T-helper 9 cell (primary cell): ENCODE measurements around the gene RNF225.
"Not testable (repeated sequence)": the region's sequence is repeated elsewhere in the genome, so short reads cannot be mapped to it uniquely, and the experiment has no call there.

Experiments used
- DNase-seq: peaks from one replicate; pipeline ENCODE4 v3.0.0-alpha.2; 2020
- total RNA-seq, 2 donors: gene quantifications; one replicate each; lab custom pipeline; 2026; lab: John Stamatoyannopoulos, UW

RNF225 gene
- 0.24 to 0.77 reads per million in 2 donors for total RNA-seq

- no peak for DNase-seq
These were observed at the start of gene RNF225 for GRCh38 chr19:58395220-58395978. Gene RNF225, plus strand, starts transcription at chr19:58395656. Its CDS starts 434 bp downstream, at chr19:58396090.

GRCh38 chr19:58346961-58347929, 48.2 kb upstream of the RNF225 start:
- DNase-seq: peak; percentile 53

- not testable (repeated sequence) for DNase-seq
These were observed 47.4 kb upstream of the RNF225 start for GRCh38 chr19:58348080-58348479.

- no peak for DNase-seq
These were observed 45.9 kb upstream of the RNF225 start for GRCh38 chr19:58349590-58349989.

GRCh38 chr19:58350001-58350861, 45.2 kb upstream of the RNF225 start:
- no peak for DNase-seq

GRCh38 chr19:58350871-58351557, 44.4 kb upstream of the RNF225 start:
- no peak for DNase-seq

- no peak for DNase-seq
These were observed 43.9 kb upstream of the RNF225 start for GRCh38 chr19:58351558-58351878.

GRCh38 chr19:58351990-58352755, 43.3 kb upstream of the RNF225 start:
- DNase-seq: no peak

GRCh38 chr19:58352760-58353671, 42.4 kb upstream of the RNF225 start, which contains the start of gene A1BG:
Gene A1BG, minus strand, starts transcription at chr19:58353492. Its CDS starts 55 bp downstream, at chr19:58353437.
- DNase-seq: no peak

- DNase-seq: no peak
These were observed 41.6 kb upstream of the RNF225 start for GRCh38 chr19:58353717-58354477.

GRCh38 chr19:58354478-58355030, 40.9 kb upstream of the RNF225 start:
- DNase-seq: no peak

GRCh38 chr19:58355215-58355796, 40.1 kb upstream of the RNF225 start:
- no peak for DNase-seq

GRCh38 chr19:58355908-58356765, 39.3 kb upstream of the RNF225 start:
- no peak for DNase-seq

GRCh38 chr19:58356766-58357480, 38.5 kb upstream of the RNF225 start:
- DNase-seq: no peak

- DNase-seq: no peak
These were observed 37.8 kb upstream of the RNF225 start for GRCh38 chr19:58357481-58358145.

- no peak for DNase-seq
These were observed 33.6 kb upstream of the RNF225 start for GRCh38 chr19:58361900-58362271.
